Bladder microvascular endothelial cell (primary cell): ENCODE measurements around the gene ZFAND6. TPM values are rescaled to one million over a fixed set of nuclear protein-coding genes. Genes with fewer than 3 reads are reported as not detected.

Source experiments
- total RNA-seq: library from RNA; depleted of rRNA; stranded (reverse); fragments of >200 nt; gene quantifications from 2 replicates; pipeline ENCODE4 v1.2.3, GENCODE V29; 2014

ZFAND6 gene
- total RNA-seq: 107 and 158 TPM in 2 replicates

DNA sequence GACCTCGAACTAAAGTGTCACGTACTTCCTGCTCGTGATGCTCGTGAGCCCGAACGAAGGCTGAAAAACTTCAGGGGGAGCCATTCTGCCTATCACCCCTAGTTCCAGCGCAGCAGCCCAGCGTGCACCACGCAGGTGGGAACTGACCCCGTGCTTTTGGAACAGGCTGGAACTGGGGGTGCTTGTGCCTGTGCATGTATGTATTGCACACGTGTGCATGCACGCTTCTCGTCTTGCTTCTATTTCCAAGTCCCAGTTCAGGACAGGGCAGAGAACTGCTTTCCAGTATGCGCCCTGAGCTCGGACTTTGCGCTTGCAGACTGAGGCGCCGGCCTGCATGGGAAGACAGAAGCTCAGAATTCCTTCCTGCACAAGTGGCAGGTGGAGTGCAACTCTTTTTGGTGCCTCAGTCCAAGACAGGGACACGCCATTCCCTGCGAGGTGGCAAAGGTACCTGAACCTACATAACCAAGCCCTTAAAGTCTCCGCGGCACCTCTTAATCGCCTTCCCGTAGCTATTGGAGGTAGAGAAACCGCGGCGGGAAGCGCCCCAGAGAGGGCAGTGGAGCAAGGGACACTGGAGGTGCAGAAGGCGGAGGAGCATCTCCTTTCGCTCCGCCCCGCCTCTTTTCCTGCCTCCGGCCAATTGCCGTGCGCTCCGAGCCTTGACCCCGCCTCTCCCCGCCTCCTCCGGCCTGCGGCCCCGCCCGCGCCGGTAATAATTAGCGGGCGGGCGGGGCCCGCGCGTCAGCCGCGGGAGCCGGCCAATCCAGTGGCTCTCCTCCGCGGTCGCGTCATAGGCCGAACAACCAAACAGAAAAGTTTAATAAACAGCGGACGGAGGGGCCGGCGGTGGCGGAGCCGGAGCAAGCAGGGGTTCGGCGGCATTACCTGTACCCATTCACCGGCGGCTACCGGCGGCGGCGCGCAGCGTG, at the start of gene ZFAND6:
ZFAND6 (plus strand) TSS at position 826 of the 935 bp plus-strand sequence. CDS start 60,669 bp downstream, outside the sequence.

DNA sequence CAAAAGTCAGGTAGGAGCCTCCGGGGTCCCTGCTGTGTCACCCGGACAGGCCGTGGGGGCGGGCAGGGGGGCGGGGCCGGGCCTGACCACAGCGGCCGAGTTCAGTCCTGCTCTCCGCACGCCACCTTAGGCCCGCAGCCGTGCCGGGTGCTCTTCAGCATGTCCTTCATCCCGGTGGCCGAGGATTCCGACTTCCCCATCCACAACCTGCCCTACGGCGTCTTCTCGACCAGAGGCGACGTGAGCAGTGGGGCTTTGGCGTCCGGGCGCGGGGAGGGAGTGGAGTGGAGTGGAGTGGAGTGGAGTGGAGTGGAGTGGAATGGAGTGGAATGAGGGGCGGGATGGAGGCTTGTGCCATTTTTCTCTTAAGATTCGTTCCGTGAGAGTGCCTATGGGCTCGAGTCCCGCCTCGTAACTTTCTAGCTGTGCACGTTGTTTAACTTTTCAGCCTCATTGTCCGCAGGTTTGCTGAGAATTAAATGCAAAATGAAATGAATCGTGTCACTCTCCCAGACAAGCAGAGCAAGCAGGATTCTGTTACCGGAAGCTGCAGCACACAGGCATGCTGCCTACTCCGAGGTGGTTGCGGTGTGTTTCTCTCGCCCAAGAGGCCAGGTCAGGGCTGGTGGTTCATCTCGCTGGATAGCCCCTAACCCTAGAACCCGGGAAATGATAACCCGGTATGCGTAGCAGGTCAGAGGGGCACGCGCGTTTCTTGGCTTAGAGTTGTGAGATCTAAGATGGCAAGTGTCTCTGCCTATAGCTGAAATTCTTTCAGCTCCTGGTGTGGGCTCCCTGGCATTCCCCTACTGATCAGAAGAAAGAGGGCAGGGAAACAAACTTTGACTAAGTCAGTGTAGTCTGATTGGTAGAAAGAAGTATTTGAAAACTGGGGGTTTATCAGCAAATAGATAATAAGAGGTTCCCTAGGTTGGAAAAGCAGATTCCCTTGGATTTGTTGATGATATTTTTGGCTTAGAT, 93.7 kb downstream of the ZFAND6 start, which contains the start of gene FAH:
FAH (plus strand) TSS at position 104 of the 981 bp plus-strand sequence; CDS start at position 160, 56 bp downstream.

Other genes with a start within 250 kb of the ZFAND6 start
- gene MTHFS, start 162.7 kb upstream of the ZFAND6 start, total RNA-seq: 9.2 and 13.7 TPM in 2 replicates
- 0.19 TPM in 1 of 2 replicates, not detected in the other for gene BCL2A1, start 88.5 kb upstream of the ZFAND6 start, total RNA-seq
- 9.7 and 11.6 TPM in 2 replicates for gene FAH, start 93.3 kb downstream of the ZFAND6 start, total RNA-seq
- gene CTXND1, start 192.5 kb downstream of the ZFAND6 start, total RNA-seq: not detected in 2 replicates